HG03280 (cell line): ENCODE data around the gene BIK.
"Not testable (repeated sequence)": the region's sequence is repeated elsewhere in the genome, so short reads cannot be mapped to it uniquely, and the experiment has no call there.

ENCODE experiments used
- ATAC-seq: cut with Tn5 transposase; IDR thresholded peaks from one replicate; pipeline ENCODE4 v1.9.1; 2021; ENCODE audit warnings: mild to moderate bottlenecking, moderate library complexity; ENCODE audit not compliant: unreplicated experiment

The BIK gene

GRCh38 chr22:43104056-43104625 is 6.4 kb upstream of the BIK start:
- not testable (repeated sequence) for ATAC-seq

GRCh38 chr22:43104950-43105349 is 5.6 kb upstream of the BIK start:
- not testable (repeated sequence) for ATAC-seq

- no peak for ATAC-seq
Measured at GRCh38 chr22:43106302-43106701, 4.2 kb upstream of the BIK start.

- ATAC-seq, result no peak
Measured at GRCh38 chr22:43109511-43109910, 1.0 kb upstream of the BIK start.

DNA sequence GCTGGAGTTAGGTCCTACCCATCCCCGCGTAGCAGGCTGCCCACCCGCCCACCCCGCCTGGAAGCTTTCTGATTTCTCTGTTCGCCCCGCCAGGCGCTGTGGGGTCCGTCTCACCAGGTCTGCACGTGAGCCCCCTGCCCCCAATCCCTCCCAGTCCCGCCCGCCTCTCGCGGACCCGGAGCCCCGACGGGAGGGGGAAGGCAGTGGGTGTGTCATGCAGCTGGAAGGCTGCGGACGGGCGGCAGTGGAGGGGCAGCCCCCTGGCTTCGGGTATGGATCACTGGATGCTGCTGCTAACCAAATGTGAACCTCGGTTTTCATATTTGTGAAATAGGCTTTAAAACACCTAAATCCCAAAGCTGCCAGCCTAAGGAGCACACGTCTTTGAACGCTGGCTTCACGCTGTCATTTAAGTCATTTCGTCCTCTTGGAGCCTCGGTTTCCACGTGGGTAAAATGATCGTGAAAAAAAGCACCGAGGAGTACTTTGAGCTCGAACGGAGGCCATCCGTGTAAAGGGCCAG is 568 bp upstream of the BIK start:
- no peak for ATAC-seq

- peak; percentile 65 for ATAC-seq
Measured at GRCh38 chr22:43110927-43111623, 525 bp downstream of the BIK start.

DNA sequence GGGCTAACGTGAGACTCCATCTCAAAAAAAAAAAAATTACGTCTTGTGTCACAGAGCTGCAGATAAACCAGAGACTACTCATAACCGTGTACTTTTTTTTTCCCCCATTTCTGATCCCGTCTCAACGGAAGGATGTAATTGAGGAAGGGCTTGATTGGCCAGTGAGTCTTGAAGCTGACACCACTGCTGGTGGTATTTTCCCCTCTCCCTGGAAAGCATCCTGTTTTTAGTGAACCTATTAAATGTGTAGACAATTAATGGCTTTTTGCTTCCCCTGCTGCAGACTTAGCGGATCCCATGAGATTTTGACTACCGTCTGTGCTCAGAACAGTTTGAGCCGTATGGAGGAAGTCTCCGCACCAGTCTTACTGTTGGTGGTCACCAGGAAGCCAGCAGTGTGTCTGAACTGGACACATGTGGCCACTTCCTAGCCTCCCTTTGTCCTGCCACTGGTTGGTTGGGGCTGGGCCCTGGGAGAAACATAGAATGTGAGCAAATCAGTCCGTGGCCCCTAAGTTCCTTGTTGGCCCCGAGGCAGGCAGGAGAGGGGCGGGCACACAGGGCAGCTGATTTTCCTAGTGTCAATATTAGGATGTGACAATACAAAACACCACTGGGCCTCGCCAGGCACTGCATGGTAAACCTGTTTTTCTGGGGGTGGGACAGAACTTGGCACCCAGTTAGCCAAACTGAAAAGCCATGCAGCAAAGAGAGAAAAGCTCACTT is 3.1 kb downstream of the BIK start:
- ATAC-seq, result no peak

DNA sequence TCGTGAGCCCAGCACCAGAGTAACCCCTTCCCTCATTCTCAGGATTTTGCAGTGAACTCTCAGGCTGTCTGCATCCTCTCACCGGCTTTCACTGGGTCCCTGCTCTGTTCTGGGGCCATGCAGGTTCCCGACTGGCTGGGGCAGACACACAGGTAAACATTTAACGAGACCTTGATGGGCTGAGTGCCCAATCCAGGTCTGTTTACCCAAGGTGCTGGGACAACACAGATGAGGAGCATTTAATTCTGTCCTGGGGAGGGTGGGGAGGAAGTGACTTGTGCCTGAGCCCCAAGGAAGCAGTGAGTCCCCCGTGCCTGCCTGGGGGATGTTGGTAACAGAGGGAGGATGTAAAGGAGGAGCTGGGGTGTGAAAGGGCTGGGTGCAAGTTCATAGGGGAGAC is 4.4 kb downstream of the BIK start:
- no peak for ATAC-seq

DNA sequence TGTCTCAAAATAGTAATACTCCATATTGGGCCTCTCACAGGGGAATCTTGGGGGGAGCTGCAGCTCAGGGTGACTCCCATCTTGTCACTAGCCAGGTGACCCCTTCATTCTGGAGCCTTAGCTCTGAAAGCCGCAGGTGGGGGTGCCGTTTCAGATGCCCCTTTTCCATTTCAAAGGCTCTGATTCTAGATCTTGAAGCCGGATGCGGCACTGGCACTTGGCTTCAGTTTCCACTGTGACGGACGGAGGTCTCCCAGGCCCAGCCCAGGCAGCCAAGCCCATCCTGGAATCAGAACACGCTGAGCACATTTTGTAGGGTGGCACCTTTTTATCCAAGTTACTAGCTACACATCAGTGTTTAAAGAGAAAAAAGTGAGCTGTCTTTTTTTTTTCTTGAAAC is 6.4 kb downstream of the BIK start:
- ATAC-seq, result no peak

DNA sequence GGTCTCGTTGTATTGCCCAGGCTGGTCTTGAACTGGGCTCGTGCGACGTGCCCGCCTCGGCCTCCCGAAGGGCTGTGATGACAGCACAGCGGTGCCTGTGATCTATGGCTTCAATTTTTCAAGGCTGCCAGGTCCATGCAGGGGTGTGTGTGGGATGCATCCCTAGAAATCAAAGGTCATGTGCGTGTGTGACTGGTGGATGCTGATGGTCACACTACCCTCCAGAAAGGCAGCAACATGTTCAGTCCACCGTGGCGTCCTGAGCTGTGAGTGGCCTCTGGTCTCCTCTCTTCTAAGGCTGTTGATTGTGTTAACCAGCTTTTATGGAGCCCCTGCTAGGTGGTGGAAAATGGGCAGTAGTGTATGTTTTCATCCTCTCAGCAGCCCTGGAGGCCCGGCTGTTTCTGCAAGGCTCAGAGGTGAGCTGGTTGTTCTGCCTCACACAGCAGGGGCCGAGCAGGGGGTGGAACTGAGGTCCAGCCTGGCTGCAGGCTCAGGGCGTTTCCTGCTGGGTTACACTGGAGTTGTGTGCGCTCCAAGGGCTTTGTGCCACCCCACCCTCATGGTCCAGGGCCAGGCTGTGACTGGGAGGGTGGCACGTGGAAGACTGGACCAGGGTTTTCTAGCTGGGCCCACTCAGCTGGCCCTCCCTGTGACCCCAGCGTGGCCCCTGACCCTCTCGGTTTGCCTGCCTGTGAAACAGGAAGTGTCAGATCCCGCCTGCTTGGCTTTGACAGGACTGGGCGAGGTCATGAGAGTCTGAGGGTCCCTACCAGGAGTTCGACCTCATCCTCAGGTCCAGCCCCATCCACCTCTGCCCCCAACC is 7.7 kb downstream of the BIK start:
- ATAC-seq, result peak; percentile 7

GRCh38 chr22:43118953-43119458 is 8.5 kb downstream of the BIK start:
- peak; percentile 79 for ATAC-seq

GRCh38 chr22:43126501-43127165 is 16.1 kb downstream of the BIK start:
- no peak for ATAC-seq

DNA sequence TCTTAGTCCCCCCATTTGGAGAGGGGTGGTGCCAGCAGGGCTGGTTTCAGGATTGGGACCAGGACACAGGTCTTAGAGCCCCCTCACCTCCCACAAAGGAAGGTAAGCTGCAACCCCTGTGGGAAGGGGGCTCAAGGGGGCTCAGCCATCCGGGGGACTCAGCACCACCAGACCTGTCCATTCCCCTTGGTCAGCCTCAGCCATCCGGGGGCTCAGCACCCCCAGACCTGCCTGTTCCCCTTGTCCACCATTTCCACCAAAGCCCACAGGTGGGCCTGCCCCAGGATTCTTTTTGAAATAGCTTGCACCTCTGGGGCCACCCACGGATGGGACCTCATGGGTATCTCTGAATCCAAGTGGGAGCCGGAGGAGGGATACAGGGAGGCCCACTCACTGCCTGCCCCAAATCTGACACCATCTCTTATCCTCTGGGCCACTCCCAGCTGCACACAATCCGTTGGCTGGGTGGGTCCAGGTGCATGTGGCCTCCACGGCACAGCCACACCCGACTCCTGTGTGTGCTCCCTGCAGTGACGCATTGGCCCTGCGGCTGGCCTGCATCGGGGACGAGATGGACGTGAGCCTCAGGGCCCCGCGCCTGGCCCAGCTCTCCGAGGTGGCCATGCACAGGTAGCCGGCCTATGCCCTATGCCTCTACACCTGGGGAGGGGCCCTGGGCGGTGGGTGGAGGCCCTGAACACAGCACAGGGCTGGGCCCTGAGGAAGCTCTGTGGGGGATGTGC is 16.8 kb downstream of the BIK start:
- ATAC-seq, result no peak

DNA sequence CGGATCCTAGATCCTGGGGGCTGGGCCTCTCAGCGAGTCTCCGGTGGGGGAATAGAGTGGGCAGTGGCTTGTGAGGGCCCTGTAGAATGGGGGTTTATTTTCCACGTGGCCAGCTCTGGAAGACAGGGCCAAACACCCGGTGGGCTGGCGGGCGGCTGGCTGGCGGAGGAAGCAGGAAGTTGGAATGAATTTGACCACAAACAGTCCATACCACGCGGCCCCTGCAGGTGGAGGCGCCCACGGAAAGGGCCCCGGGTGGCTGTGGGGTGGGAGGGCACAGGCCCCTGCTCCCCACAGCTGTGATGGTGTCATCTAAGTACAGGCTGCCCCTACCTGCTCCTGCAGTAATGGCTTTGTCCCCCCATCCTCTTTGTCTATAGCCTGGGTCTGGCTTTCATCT is 17.6 kb downstream of the BIK start:
- no peak for ATAC-seq

DNA sequence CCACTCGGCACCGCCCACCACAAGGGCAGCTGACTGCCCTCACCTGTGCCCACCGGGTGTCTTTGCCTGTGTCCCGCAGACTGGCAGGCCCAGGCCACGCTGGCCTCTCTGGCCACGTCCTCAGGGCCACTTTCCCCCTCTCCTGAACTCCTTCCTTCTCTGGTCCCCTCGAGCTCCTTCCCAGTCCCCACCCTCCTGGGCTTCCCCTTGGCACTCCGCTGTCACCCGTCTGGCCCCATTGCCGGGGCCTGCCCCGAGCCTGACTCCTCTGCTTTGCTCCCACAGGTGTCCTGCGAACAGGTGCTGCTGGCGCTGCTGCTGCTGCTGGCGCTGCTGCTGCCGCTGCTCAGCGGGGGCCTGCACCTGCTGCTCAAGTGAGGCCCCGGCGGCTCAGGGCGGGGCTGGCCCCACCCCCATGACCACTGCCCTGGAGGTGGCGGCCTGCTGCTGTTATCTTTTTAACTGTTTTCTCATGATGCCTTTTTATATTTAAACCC is 18.4 kb downstream of the BIK start:
- no peak for ATAC-seq

GRCh38 chr22:43129426-43130425 is 19.2 kb downstream of the BIK start:
- no peak for ATAC-seq

DNA sequence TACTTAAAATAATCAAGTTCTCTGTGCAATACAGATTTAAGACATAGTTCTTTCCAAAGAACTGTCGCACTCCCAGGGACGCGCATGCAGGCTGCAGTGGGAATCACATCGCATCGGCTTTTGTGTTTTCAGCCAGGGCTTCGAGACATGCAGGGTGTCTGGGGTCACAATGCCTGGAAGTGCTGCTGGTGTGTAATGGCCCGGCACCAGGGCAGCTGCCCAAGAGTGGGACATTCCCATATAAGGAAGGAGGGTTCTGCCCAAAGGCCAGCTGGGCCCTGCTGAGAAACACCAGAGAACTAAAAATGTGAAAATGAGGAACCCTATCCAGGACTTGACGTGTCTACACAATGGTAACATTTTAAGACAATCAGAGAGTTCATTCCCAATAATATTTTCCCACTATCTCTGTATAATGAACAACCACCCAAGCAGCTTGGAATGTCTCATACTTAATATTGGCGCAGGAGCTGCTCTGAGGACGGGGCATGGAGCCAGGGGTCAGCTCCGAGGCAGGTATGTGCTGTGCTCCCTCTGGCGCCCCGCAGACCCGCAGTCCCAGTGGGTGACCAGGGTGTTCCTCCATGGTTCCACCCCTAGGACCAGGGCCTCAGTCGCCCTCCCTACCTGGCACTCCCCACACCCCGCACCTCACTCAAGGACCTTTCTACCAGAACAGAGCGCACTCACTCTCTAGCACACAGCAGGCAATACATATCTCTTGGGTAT is 21.4 kb downstream of the BIK start:
- no peak for ATAC-seq

- no peak for ATAC-seq
Measured at GRCh38 chr22:43133401-43133800, 22.9 kb downstream of the BIK start.
